ENCODE data around the gene ANKRD33. TPM values are rescaled to one million over a fixed set of nuclear protein-coding genes. Genes with fewer than 3 reads are reported as not detected.

Gene ANKRD33
- total and polyA plus RNA-seq, 5 donors from 2014 or later: not detected

DNA sequence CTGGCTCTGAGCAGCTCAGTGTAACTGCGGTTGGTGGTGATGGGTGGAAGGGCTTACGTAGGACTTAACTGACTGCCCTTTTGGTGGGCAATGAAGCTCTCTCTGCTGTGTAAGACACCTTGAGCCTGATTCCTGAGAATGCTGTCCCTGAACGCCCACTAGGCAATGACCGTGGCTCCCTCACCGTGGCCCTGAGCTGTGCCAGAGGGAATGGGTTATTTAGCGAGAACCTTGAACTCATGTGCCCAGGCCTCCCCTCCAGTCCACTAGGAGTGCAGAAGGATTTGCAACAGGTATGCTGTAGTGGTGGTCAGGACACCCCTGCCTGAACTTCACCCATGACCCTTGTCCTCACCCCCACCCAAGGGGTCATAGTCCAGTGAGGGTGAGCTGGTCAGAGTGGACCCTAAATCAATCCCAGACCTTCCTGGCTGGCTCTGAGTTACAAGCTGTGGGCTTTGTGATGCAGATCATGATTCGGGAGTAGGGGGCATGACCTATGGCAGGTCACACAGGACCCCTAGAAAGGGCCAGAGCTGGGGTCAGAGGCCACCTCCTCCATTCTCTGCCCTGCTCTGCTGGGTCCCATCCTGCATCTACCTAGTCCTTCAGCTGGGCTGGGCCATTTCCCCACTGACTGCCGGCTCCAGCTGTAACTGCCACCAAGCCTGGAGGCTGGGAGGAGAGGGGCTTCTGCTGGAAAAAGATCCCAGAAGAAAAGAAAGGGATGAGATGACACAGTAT, 14.5 kb upstream of the ANKRD33 start:
- DNase-seq (no peak), ATAC-seq (ENCODE audit: low read depth in 2 of 2) (no peak)
- Mint-ChIP-seq H3K4me3 (no peak overlapping the region), H3K27me3 (peaks cover 30% of the 10 kb centered on the region), H3K27ac (no peak overlapping the region), H3K9me3 (peaks cover 0 to 4% (median 0%) of the 10 kb centered on the region in 7 donors), H3K36me3 (no peaks in the 10 kb centered on the region), H3K4me1 (peaks cover 0 to 12% (median under 1%) of the 10 kb centered on the region in 4 donors)
- Histone ChIP-seq H3K36me3 (ENCODE audit: control insufficient read depth, insufficient read depth, low read length) (no peaks in the 10 kb centered on the region), H3K27me3 (ENCODE audit: control insufficient read depth, insufficient read depth, low read length) (peaks cover 3% of the 10 kb centered on the region), H3K4me3 (ENCODE audit: low read depth, low read length) (no peak overlapping the region), H3K4me1 (ENCODE audit: control insufficient read depth, insufficient read depth, low read length, poor library complexity, severe bottlenecking) (no peaks in the 10 kb centered on the region), H3K9me3 (ENCODE audit: control insufficient read depth in 2 of 2, low read length in 2 of 2) (no peaks in the 10 kb centered on the region), H3K27ac (ENCODE audit: insufficient read depth, low read length, poor library complexity, severe bottlenecking) (no peak overlapping the region)

DNA sequence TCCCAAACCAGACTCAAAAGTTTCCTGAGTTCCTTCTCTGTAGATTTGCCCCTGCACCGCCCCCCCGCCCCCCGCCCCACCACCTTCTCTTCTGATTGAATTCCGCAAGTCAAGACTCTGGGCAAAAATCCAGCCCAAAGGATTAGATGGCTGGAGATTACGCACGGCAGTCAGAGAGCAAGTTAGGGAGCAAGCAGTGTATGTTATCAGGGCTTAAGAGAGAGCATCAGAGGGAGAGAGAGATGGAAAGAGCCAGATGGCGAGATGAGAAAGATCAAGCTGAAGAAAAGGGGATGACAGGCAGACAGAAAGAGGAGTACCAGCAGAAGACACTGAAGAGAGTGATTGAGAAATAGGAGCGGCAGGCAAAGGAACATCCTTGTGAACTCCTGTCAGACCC, 13.9 kb upstream of the ANKRD33 start:
- Mint-ChIP-seq H3K4me3 (no peak overlapping the region), H3K9me3 (peaks cover 0 to 1% (median 0%) of the 10 kb centered on the region in 7 donors), H3K36me3 (no peaks in the 10 kb centered on the region), H3K4me1 (peaks cover 0 to 6% (median 0%) of the 10 kb centered on the region in 4 donors), H3K27me3 (peaks cover 26% of the 10 kb centered on the region), H3K27ac (no peak overlapping the region)
- Histone ChIP-seq H3K4me1 (ENCODE audit: control insufficient read depth, insufficient read depth, low read length, poor library complexity, severe bottlenecking) (no peaks in the 10 kb centered on the region), H3K9me3 (ENCODE audit: control insufficient read depth in 2 of 2, low read length in 2 of 2) (no peaks in the 10 kb centered on the region), H3K27ac (ENCODE audit: insufficient read depth, low read length, poor library complexity, severe bottlenecking) (no peak overlapping the region), H3K4me3 (ENCODE audit: low read depth, low read length) (no peak overlapping the region), H3K36me3 (ENCODE audit: control insufficient read depth, insufficient read depth, low read length) (no peaks in the 10 kb centered on the region), H3K27me3 (ENCODE audit: control insufficient read depth, insufficient read depth, low read length) (peaks cover 3% of the 10 kb centered on the region)
- DNase-seq (no peak), ATAC-seq (ENCODE audit: low read depth in 2 of 2) (no peak)

DNA sequence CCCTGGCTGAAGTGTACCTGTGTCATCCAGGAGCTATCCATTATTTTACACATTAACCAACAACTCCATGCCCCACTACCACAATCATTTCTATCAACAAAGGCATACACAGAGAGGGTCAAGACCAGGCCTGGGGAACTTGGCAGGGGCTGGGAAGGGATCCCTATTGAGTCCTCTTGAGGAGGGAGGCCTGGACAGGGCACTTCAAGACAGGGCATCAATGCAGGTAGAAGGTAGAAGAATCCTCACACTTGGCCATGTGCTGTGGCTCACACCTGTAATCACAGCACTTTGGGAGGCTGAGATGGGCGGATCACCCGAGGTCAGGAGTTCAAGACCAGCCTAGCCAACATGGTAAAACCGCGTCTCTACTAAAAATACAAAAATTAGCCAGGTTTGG, 13.4 kb upstream of the ANKRD33 start:
- Mint-ChIP-seq H3K36me3 (no peaks in the 10 kb centered on the region), H3K4me3 (no peak overlapping the region), H3K9me3 (no peaks in the 10 kb centered on the region), H3K27ac (no peak overlapping the region), H3K27me3 (peaks cover 30% of the 10 kb centered on the region), H3K4me1 (peaks cover 0 to 5% (median 0%) of the 10 kb centered on the region in 4 donors)
- no peak overlapping the region for H3K27ac ChIP-seq (ENCODE audit: insufficient read depth, low read length, poor library complexity, severe bottlenecking)
- no peaks in the 10 kb centered on the region for H3K9me3 ChIP-seq (ENCODE audit: control insufficient read depth in 2 of 2, low read length in 2 of 2)
- H3K4me1 ChIP-seq (ENCODE audit: control insufficient read depth, insufficient read depth, low read length, poor library complexity, severe bottlenecking): no peaks in the 10 kb centered on the region
- DNase-seq (no peak), ATAC-seq (ENCODE audit: low read depth in 2 of 2) (no peak)
- H3K36me3 ChIP-seq (ENCODE audit: control insufficient read depth, insufficient read depth, low read length): no peaks in the 10 kb centered on the region
- peaks cover 3% of the 10 kb centered on the region for H3K27me3 ChIP-seq (ENCODE audit: control insufficient read depth, insufficient read depth, low read length)
- no peak overlapping the region for H3K4me3 ChIP-seq (ENCODE audit: low read depth, low read length)

DNA sequence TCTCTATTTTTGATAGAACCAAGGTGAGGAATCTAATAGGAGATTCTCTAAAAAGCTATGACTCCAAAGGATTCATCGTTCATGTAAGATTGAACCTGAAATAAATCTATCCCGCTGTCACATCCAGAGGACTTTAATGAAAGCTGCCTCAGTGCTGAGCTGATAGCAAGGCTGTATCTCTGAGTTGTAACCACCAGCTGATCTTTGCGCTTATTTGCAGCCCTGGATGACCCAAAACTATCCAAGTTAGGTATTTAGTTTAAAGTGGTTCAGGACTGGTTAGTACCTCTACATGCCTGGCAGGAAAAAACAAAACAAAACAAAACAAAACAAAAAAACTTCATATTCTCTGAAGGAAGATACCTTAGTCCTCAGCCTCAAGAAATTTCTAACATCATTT, 8.8 kb upstream of the ANKRD33 start:
- Histone ChIP-seq H3K9me3 (ENCODE audit: control insufficient read depth in 2 of 2, low read length in 2 of 2) (no peaks in the 10 kb centered on the region), H3K4me3 (ENCODE audit: low read depth, low read length) (no peak overlapping the region), H3K36me3 (ENCODE audit: control insufficient read depth, insufficient read depth, low read length) (no peaks in the 10 kb centered on the region), H3K27ac (ENCODE audit: insufficient read depth, low read length, poor library complexity, severe bottlenecking) (no peak overlapping the region), H3K27me3 (ENCODE audit: control insufficient read depth, insufficient read depth, low read length) (no peaks in the 10 kb centered on the region), H3K4me1 (ENCODE audit: control insufficient read depth, insufficient read depth, low read length, poor library complexity, severe bottlenecking) (no peaks in the 10 kb centered on the region)
- H3K4me3 Mint-ChIP-seq: no peak overlapping the region
- no peak for ATAC-seq (ENCODE audit: low read depth in 2 of 2)
- peaks cover 0 to 2% (median 0%) of the 10 kb centered on the region in 4 donors for H3K4me1 Mint-ChIP-seq
- H3K9me3 Mint-ChIP-seq: peaks cover 0 to 2% (median 0%) of the 10 kb centered on the region in 7 donors
- no peak overlapping the region for H3K27ac Mint-ChIP-seq
- peaks cover 8% of the 10 kb centered on the region for H3K27me3 Mint-ChIP-seq
- no peaks in the 10 kb centered on the region for H3K36me3 Mint-ChIP-seq
- no peak for DNase-seq

DNA sequence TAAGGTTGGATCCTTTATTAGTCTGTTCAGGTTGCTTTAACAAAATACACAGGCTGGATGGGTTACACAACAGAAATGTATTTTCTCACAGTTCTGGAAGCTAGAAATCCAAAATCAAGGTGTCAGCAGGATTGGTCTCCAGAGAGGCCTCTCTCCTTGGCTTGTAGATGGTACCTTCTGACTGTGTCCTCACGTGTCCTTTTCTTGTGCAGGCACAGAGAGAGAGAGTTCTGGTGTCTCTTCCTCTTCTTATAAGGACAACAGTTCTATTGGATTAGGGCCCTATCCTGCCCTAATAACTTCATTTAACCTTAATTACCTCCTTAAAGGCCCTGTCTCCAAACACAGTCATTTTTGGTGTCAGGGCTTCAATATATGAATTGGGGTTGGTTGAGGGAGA, 4.6 kb upstream of the ANKRD33 start:
- H3K27me3 ChIP-seq (ENCODE audit: control insufficient read depth, insufficient read depth, low read length): no peaks in the 10 kb centered on the region
- Mint-ChIP-seq H3K27me3 (peaks cover 8% of the 10 kb centered on the region), H3K27ac (no peak overlapping the region), H3K9me3 (peaks cover 0 to 2% (median 0%) of the 10 kb centered on the region in 7 donors), H3K4me3 (no peak overlapping the region), H3K36me3 (no peaks in the 10 kb centered on the region), H3K4me1 (peaks cover 5 to 20% (median 11%) of the 10 kb centered on the region in 4 donors)
- no peak overlapping the region for H3K4me3 ChIP-seq (ENCODE audit: low read depth, low read length)
- H3K9me3 ChIP-seq (ENCODE audit: control insufficient read depth in 2 of 2, low read length in 2 of 2): no peaks in the 10 kb centered on the region
- H3K4me1 ChIP-seq (ENCODE audit: control insufficient read depth, insufficient read depth, low read length, poor library complexity, severe bottlenecking): peaks cover 4% of the 10 kb centered on the region
- no peaks in the 10 kb centered on the region for H3K36me3 ChIP-seq (ENCODE audit: control insufficient read depth, insufficient read depth, low read length)
- ATAC-seq (ENCODE audit: low read depth in 2 of 2) (no peak), DNase-seq (no peak)
- H3K27ac ChIP-seq (ENCODE audit: insufficient read depth, low read length, poor library complexity, severe bottlenecking): no peak overlapping the region

DNA sequence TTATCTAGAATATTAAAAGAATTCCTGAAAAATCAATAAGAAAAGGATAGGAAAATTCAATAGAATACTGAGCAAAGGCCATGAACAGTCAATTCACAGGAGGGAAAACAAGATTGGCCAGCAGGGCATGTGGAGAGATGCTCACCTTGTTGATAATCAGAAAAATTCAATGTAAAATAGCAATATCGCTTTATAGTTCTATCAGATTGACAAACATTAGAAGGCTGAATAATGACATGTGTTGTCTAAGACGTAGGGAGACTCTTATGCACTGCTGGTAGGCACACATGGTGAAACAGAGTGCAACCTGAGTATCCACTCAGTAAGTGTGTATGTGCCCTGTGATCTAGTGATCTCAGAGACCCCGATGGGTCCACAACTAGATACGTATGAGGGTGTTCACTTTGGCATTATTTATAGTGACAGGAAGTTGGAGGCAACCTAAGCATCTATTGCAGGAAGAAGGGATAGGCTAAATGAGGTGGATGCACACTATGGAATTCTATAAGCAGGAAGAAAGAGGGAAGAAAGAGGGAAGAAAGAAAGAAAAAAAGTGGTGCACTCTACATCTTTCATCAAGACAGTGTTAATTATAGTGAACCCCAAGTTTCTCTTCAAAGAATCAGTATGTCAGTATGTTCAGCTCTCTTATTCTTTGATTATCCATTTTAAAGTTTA, 3.8 kb upstream of the ANKRD33 start:
- Mint-ChIP-seq H3K4me3 (no peak overlapping the region), H3K27me3 (peaks cover 7% of the 10 kb centered on the region), H3K27ac (peak overlapping the region in 2 of 3 donors; percentile 45 to 88), H3K36me3 (no peaks in the 10 kb centered on the region), H3K9me3 (peaks cover 0 to 2% (median 0%) of the 10 kb centered on the region in 7 donors), H3K4me1 (peaks cover 5 to 20% (median 11%) of the 10 kb centered on the region in 4 donors)
- DNase-seq: no peak
- Histone ChIP-seq H3K36me3 (ENCODE audit: control insufficient read depth, insufficient read depth, low read length) (no peaks in the 10 kb centered on the region), H3K4me1 (ENCODE audit: control insufficient read depth, insufficient read depth, low read length, poor library complexity, severe bottlenecking) (peaks cover 4% of the 10 kb centered on the region), H3K4me3 (ENCODE audit: low read depth, low read length) (no peak overlapping the region), H3K27ac (ENCODE audit: insufficient read depth, low read length, poor library complexity, severe bottlenecking) (no peak overlapping the region), H3K27me3 (ENCODE audit: control insufficient read depth, insufficient read depth, low read length) (no peaks in the 10 kb centered on the region), H3K9me3 (ENCODE audit: control insufficient read depth in 2 of 2, low read length in 2 of 2) (no peaks in the 10 kb centered on the region)
- no peak for ATAC-seq (ENCODE audit: low read depth in 2 of 2)

DNA sequence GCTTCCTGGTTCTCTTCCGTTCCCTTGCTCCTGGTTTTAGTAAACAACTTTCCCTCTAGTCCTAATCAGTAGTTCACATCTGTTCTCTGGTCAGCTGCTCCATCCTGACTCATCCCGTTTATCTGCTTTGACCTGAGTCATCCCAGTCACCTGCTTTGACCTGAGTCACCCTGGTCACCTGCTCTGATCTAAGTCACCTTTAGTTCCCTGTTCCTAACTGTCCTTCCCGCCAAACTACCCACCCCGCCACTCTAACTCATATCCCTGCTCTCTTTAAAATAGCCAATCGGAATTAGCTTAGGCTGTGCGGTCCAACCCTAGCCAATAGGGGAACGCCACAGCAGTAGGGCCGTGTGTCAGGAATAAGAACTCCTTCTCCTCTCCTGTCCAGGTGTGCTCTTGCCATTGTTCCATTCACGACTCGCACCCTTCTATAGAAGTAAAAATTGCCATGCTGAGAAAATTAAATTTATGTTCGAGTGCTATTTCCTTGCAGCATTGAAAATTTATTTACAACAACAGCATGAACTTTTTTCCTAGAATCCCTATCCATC, 3.1 kb upstream of the ANKRD33 start:
- no peaks in the 10 kb centered on the region for H3K9me3 ChIP-seq (ENCODE audit: control insufficient read depth in 2 of 2, low read length in 2 of 2)
- peak overlapping the region; percentile 45 to 88 (median 88) for H3K27ac Mint-ChIP-seq
- ATAC-seq (ENCODE audit: low read depth in 2 of 2) (no peak), DNase-seq (no peak)
- H3K27me3 ChIP-seq (ENCODE audit: control insufficient read depth, insufficient read depth, low read length): no peaks in the 10 kb centered on the region
- H3K36me3 Mint-ChIP-seq: no peaks in the 10 kb centered on the region
- H3K4me3 Mint-ChIP-seq: no peak overlapping the region
- peaks cover 4% of the 10 kb centered on the region for H3K4me1 ChIP-seq (ENCODE audit: control insufficient read depth, insufficient read depth, low read length, poor library complexity, severe bottlenecking)
- peaks cover 4% of the 10 kb centered on the region for H3K27me3 Mint-ChIP-seq
- H3K27ac ChIP-seq (ENCODE audit: insufficient read depth, low read length, poor library complexity, severe bottlenecking): no peak overlapping the region
- H3K4me1 Mint-ChIP-seq: peaks cover 5 to 20% (median 11%) of the 10 kb centered on the region in 4 donors
- H3K4me3 ChIP-seq (ENCODE audit: low read depth, low read length): no peak overlapping the region
- peaks cover 0 to 2% (median 0%) of the 10 kb centered on the region in 7 donors for H3K9me3 Mint-ChIP-seq
- H3K36me3 ChIP-seq (ENCODE audit: control insufficient read depth, insufficient read depth, low read length): no peaks in the 10 kb centered on the region
